ENCODE measurements around the gene GCC2. TPM values are rescaled to one million over a fixed set of nuclear protein-coding genes. Genes with fewer than 3 reads are reported as not detected.

The GCC2 gene
- total RNA-seq, 1 donor from 2014 or later: 24.7 TPM

GRCh38 chr2:108455571-108455970, 6.6 kb downstream of the GCC2 start:
- TF ChIP-seq, protein P1, sequence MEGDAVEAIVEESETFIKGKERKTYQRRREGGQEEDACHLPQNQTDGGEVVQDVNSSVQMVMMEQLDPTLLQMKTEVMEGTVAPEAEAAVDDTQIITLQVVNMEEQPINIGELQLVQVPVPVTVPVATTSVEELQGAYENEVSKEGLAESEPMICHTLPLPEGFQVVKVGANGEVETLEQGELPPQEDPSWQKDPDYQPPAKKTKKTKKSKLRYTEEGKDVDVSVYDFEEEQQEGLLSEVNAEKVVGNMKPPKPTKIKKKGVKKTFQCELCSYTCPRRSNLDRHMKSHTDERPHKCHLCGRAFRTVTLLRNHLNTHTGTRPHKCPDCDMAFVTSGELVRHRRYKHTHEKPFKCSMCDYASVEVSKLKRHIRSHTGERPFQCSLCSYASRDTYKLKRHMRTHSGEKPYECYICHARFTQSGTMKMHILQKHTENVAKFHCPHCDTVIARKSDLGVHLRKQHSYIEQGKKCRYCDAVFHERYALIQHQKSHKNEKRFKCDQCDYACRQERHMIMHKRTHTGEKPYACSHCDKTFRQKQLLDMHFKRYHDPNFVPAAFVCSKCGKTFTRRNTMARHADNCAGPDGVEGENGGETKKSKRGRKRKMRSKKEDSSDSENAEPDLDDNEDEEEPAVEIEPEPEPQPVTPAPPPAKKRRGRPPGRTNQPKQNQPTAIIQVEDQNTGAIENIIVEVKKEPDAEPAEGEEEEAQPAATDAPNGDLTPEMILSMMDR (IDR thresholded peaks at IDR 0.05; ENCODE audit: insufficient read depth, low read length, poor library complexity, severe bottlenecking): no peak
- no peak for DNase-seq (ENCODE audit: low read depth)
- Histone ChIP-seq H3K36me3 (ENCODE audit: control insufficient read depth, insufficient read depth, low read length) (no peaks in the 10 kb centered on the region), H3K27me3 (ENCODE audit: control insufficient read depth, insufficient read depth, low read length) (no peaks in the 10 kb centered on the region), H3K4me3 (ENCODE audit: low read depth, low read length) (no peak overlapping the region)

- H3K27me3 ChIP-seq (ENCODE audit: control insufficient read depth, insufficient read depth, low read length): no peaks in the 10 kb centered on the region
- TF ChIP-seq, protein P1 (IDR thresholded peaks at IDR 0.05; ENCODE audit: insufficient read depth, low read length, poor library complexity, severe bottlenecking): no peak
- H3K36me3 ChIP-seq (ENCODE audit: control insufficient read depth, insufficient read depth, low read length): no peaks in the 10 kb centered on the region
- no peak for DNase-seq (ENCODE audit: low read depth)
- no peak overlapping the region for H3K4me3 ChIP-seq (ENCODE audit: low read depth, low read length)
These were observed 9.1 kb downstream of the GCC2 start for GRCh38 chr2:108458082-108458481.

DNA sequence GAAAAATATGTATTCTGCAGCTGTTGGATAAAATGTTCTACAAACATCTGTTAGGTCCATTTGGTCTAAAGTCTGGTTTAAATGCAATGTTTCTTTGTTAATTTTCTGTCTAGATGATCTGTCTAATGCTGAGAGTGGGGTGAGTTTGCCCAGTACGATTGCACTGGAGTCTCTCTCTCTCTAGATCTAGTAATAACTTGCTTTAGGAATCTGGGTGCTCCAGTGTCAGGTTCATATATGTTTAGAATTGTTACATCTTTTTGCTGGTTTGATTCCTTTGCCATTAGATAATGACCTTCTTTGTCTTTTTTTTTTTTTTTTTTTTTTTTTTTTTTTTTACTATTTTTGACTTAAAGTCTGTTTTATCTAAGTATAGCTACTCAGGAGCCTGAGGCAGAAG, 10.4 kb downstream of the GCC2 start:
- no peak for DNase-seq (ENCODE audit: low read depth)
- no peak overlapping the region for H3K4me3 ChIP-seq (ENCODE audit: low read depth, low read length)
- no peaks in the 10 kb centered on the region for H3K36me3 ChIP-seq (ENCODE audit: control insufficient read depth, insufficient read depth, low read length)
- H3K27me3 ChIP-seq (ENCODE audit: control insufficient read depth, insufficient read depth, low read length): no peaks in the 10 kb centered on the region
- TF ChIP-seq, protein P1 (IDR thresholded peaks at IDR 0.05; ENCODE audit: insufficient read depth, low read length, poor library complexity, severe bottlenecking): no peak

DNA sequence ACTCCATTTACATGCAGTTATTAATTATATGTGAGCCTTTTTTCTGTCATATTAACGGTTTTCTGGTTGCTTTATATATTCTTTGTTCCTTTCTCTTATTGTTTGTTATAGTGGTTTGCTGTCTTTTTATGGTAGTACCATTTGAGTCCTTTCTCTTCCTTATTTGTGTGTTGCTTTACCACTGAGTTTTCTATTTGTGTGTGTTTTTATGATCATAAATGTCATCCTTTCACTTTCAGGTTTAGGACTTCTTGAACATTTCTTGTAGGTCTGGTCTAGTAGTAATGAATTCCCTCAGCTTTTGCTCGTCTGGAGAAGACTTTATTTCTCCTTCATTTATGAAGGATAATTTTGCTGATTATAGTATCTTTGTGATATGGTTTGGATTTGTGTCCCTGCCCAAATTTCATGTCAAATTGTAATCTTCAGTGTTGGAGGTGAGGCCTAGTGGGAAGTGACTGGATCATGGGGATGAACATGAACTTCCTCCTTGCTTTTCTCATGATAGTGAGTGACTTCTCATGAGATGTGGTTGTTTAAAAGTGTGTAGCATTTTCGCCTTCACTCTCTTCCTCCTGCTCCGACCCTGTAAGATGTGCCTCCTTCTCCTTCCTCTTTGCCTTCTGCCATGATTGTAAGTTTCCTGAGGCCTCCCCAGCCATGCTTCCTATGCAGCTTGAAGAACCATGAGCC, 11.5 kb downstream of the GCC2 start:
- DNase-seq (ENCODE audit: low read depth): no peak
- no peaks in the 10 kb centered on the region for H3K36me3 ChIP-seq (ENCODE audit: control insufficient read depth, insufficient read depth, low read length)

GRCh38 chr2:108477099-108477498, 28.1 kb downstream of the GCC2 start:
- Histone ChIP-seq H3K27me3 (ENCODE audit: control insufficient read depth, insufficient read depth, low read length) (no peaks in the 10 kb centered on the region), H3K4me3 (ENCODE audit: low read depth, low read length) (no peak overlapping the region), H3K36me3 (ENCODE audit: control insufficient read depth, insufficient read depth, low read length) (peaks cover 2% of the 10 kb centered on the region)
- TF ChIP-seq, protein P1 (IDR thresholded peaks at IDR 0.05; ENCODE audit: insufficient read depth, low read length, poor library complexity, severe bottlenecking): no peak
- no peak for DNase-seq (ENCODE audit: low read depth)

More for the DNA sequence above, 11.5 kb downstream of the GCC2 start:
- Histone ChIP-seq H3K27me3 (ENCODE audit: control insufficient read depth, insufficient read depth, low read length) (no peaks in the 10 kb centered on the region), H3K4me3 (ENCODE audit: low read depth, low read length) (no peak overlapping the region)
- TF ChIP-seq, protein P1 (IDR thresholded peaks at IDR 0.05; ENCODE audit: insufficient read depth, low read length, poor library complexity, severe bottlenecking): no peak

DNA sequence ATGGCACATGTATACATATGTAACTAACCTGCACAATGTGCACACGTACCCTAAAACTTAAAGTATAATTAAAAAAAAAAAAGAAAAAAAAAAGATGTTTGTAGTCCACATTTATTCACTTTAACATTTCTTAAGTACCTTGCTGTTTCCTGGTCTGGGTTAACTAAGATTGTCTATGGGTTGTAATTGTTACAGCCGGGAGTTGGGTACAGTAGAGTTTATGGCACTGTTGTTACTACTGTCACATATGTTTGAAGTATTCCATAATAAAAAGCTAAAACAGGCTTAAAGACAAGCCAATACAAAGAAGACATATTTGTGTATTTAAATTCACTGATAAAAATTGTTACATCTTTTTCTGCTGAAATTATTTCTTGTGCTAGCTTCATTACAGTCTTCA, 36.2 kb downstream of the GCC2 start:
- no peak for DNase-seq (ENCODE audit: low read depth)
- no peaks in the 10 kb centered on the region for H3K27me3 ChIP-seq (ENCODE audit: control insufficient read depth, insufficient read depth, low read length)
- TF ChIP-seq, protein P1 (IDR thresholded peaks at IDR 0.05; ENCODE audit: insufficient read depth, low read length, poor library complexity, severe bottlenecking): no peak
- H3K4me3 ChIP-seq (ENCODE audit: low read depth, low read length): no peak overlapping the region
- peaks cover 1% of the 10 kb centered on the region for H3K36me3 ChIP-seq (ENCODE audit: control insufficient read depth, insufficient read depth, low read length)
